Measurements from ENCODE around the gene VSIR. TPM values are rescaled to one million over a fixed set of nuclear protein-coding genes. Genes with fewer than 3 reads are reported as not detected.

Gene VSIR
- total RNA-seq, 2 donors from 2014 or later: 0.07 to 0.68 TPM

DNA sequence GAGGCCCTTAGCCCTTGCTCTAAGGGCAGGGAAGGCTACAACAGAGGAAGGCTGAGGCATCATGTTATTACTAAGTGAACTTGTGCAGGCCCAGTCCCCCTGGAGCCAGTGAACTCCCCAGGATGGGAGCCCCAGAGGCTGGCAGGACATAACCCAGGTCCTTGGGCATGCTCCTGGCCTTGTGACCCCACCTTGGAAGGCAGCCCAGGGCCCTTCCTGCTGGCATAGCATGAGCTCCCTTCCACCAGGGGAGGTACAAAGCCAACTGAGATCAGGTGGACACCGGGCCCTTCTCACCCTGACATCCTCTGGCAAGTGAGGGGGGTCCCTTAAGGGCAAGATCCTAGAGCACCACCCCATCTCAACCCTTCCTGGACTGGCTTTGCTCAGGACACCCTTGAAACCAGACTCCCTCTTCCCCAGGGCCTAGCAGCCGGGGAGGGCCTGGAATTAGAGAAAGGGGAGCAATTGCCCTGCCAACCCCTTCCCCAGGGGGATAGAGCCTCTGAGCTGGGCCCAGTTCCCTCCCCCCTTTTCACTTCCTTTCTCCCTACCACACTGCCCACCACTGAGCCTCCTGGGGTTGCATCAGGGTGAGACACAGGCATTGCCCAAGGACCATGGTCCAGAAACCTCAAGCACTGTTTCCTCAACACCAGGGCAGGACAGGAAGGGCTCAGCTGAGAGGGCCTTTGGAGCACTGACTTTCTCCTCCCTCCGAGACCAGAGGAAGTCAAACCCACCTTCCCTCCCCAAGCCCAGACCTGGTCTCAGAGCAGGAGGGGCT is 1.8 kb upstream of the VSIR start:
- Mint-ChIP-seq H3K27ac (no peak overlapping the region), H3K9me3 (peaks cover 3% of the 10 kb centered on the region), H3K4me1 (no peaks in the 10 kb centered on the region), H3K4me3 (no peak overlapping the region), H3K36me3 (ENCODE audit: low read depth) (no peaks in the 10 kb centered on the region), H3K27me3 (ENCODE audit: insufficient read depth) (peaks cover 38% of the 10 kb centered on the region)
- TF ChIP-seq, protein P1, sequence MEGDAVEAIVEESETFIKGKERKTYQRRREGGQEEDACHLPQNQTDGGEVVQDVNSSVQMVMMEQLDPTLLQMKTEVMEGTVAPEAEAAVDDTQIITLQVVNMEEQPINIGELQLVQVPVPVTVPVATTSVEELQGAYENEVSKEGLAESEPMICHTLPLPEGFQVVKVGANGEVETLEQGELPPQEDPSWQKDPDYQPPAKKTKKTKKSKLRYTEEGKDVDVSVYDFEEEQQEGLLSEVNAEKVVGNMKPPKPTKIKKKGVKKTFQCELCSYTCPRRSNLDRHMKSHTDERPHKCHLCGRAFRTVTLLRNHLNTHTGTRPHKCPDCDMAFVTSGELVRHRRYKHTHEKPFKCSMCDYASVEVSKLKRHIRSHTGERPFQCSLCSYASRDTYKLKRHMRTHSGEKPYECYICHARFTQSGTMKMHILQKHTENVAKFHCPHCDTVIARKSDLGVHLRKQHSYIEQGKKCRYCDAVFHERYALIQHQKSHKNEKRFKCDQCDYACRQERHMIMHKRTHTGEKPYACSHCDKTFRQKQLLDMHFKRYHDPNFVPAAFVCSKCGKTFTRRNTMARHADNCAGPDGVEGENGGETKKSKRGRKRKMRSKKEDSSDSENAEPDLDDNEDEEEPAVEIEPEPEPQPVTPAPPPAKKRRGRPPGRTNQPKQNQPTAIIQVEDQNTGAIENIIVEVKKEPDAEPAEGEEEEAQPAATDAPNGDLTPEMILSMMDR (conservative IDR thresholded peaks at IDR 0.05): no peak
- WGBS, 2 experiments (ENCODE audit: insufficient coverage in 1 of 2, insufficient read length in 1 of 2): 20 to 70% methylated on average over 1 to 3 of the region's 3 CpGs
- Histone ChIP-seq H3K27me3 (ENCODE audit: control insufficient read depth, insufficient read depth, low read length, poor library complexity, severe bottlenecking) (peaks cover 27% of the 10 kb centered on the region), H3K27ac (ENCODE audit: low read depth, low read length) (no peak overlapping the region), H3K9ac (ENCODE audit: extremely low read depth, low read length, poor library complexity, severe bottlenecking) (no peak overlapping the region), H3K36me3 (ENCODE audit: control insufficient read depth, insufficient read depth, low read length) (no peaks in the 10 kb centered on the region), H3K9me3 (ENCODE audit: control insufficient read depth, low read length) (no peaks in the 10 kb centered on the region), H3K4me1 (ENCODE audit: control insufficient read depth, insufficient read depth, low read length) (no peaks in the 10 kb centered on the region), H3K4me3 (ENCODE audit: low read length) (no peak overlapping the region)
- DNase-seq: no peak

DNA sequence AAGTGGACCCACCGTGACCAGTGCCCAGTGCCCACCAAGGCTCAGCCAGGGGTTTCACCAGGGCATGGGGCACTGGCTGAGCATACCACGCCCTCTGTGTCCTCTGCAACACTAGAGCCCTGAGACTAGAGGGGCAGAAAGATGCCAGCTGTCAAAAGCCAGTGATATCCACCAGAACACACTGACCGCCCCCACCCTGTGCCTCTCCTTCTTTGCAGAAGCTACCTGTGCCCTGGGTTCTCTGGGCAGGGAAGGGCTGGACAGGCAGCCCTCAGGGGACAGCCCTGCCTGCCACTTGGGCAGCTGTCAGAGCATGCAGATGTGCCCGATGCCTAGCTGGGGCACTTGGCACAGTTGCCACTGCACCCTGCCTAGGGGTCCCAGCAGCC is 494 bp downstream of the VSIR start:
- H3K4me1 Mint-ChIP-seq: no peaks in the 10 kb centered on the region
- H3K36me3 ChIP-seq (ENCODE audit: control insufficient read depth, insufficient read depth, low read length): no peaks in the 10 kb centered on the region
- no peaks in the 10 kb centered on the region for H3K36me3 Mint-ChIP-seq (ENCODE audit: low read depth)
- H3K27ac ChIP-seq (ENCODE audit: low read depth, low read length): no peak overlapping the region
- no peaks in the 10 kb centered on the region for H3K9me3 ChIP-seq (ENCODE audit: control insufficient read depth, low read length)
- H3K4me3 ChIP-seq (ENCODE audit: low read length): peak overlapping the region; percentile 74
- peaks cover 27% of the 10 kb centered on the region for H3K27me3 ChIP-seq (ENCODE audit: control insufficient read depth, insufficient read depth, low read length, poor library complexity, severe bottlenecking)
- peaks cover 38% of the 10 kb centered on the region for H3K27me3 Mint-ChIP-seq (ENCODE audit: insufficient read depth)
- whole genome bisulfite sequencing, 2 experiments (ENCODE audit: insufficient coverage in 1 of 2, insufficient read length in 1 of 2): 89 to 92% methylated on average over 2 to 4 of the region's 4 CpGs
- H3K9ac ChIP-seq (ENCODE audit: extremely low read depth, low read length, poor library complexity, severe bottlenecking): no peak overlapping the region
- H3K4me1 ChIP-seq (ENCODE audit: control insufficient read depth, insufficient read depth, low read length): no peaks in the 10 kb centered on the region
- no peak for DNase-seq
- H3K4me3 Mint-ChIP-seq: peak overlapping the region; percentile 42
- peaks cover 3% of the 10 kb centered on the region for H3K9me3 Mint-ChIP-seq
- TF ChIP-seq, protein P1 (conservative IDR thresholded peaks at IDR 0.05): no peak
- no peak overlapping the region for H3K27ac Mint-ChIP-seq

DNA sequence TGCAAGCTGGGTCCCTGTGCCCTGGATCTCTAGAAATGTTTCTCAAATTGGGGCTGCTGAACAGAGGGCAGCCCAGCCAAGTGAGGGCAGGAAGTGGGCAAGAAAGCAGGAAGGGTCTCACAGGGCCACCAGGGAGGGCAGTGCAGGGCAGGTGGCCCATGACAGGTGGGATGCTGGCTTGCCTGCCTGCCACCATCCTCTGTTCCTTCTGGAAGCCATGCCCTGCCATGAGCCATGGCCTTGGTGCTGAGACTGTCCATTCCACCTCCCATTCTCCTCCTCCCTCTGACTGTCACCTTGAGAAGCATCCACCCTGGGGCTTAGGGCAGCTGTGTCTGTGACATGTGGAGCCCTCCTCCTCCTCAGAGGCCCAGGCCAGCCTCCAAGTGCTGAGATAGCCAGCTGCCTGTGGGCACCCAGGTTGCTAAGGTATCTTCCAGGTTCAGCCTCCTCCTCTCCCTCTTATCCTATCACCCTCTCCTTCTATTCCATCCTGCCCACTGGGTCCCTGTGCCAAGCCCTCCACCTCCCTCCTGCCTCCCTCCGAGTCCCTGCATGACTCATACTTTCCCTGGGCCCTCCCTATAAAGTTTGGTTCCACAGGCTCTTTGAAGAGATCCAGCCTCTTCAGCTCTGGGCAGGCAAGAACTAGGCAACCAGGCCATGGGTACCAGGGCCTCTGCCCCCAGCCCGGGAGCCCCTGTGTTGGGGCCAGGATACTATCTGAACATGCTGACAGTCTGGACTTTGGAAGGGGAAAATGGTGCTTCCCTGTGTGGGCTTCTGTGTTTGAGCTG is 1.3 kb downstream of the VSIR start:
- H3K27ac ChIP-seq (ENCODE audit: low read depth, low read length): no peak overlapping the region
- H3K9me3 Mint-ChIP-seq: no peaks in the 10 kb centered on the region
- H3K27ac Mint-ChIP-seq: no peak overlapping the region
- peaks cover 3% of the 10 kb centered on the region for H3K4me1 Mint-ChIP-seq
- H3K9ac ChIP-seq (ENCODE audit: extremely low read depth, low read length, poor library complexity, severe bottlenecking): no peak overlapping the region
- no peaks in the 10 kb centered on the region for H3K4me1 ChIP-seq (ENCODE audit: control insufficient read depth, insufficient read depth, low read length)
- H3K27me3 Mint-ChIP-seq (ENCODE audit: insufficient read depth): peaks cover 38% of the 10 kb centered on the region
- no peak overlapping the region for H3K4me3 ChIP-seq (ENCODE audit: low read length)
- WGBS, 2 experiments (ENCODE audit: insufficient coverage in 1 of 2, insufficient read length in 1 of 2): 74 to 82% methylated on average over 2 of the region's 2 CpGs
- H3K27me3 ChIP-seq (ENCODE audit: control insufficient read depth, insufficient read depth, low read length, poor library complexity, severe bottlenecking): peaks cover 27% of the 10 kb centered on the region
- H3K4me3 Mint-ChIP-seq: no peak overlapping the region
- DNase-seq: no peak
- H3K36me3 Mint-ChIP-seq (ENCODE audit: low read depth): no peaks in the 10 kb centered on the region
- no peaks in the 10 kb centered on the region for H3K9me3 ChIP-seq (ENCODE audit: control insufficient read depth, low read length)
- TF ChIP-seq, protein P1 (conservative IDR thresholded peaks at IDR 0.05): no peak
- H3K36me3 ChIP-seq (ENCODE audit: control insufficient read depth, insufficient read depth, low read length): no peaks in the 10 kb centered on the region
